NCI-H2107 (cell line): ENCODE measurements around the gene SPAST.
A peak's percentile ranks its signal among the peaks of the same experiment; 100 is the strongest.
"Not testable (repeated sequence)": the region's sequence is repeated elsewhere in the genome, so short reads cannot be mapped to it uniquely, and the experiment has no call there.

Source experiments
- DNase-seq: peaks from one replicate; lab custom pipeline; 2025; lab: John Stamatoyannopoulos, UW

SPAST gene

DNA sequence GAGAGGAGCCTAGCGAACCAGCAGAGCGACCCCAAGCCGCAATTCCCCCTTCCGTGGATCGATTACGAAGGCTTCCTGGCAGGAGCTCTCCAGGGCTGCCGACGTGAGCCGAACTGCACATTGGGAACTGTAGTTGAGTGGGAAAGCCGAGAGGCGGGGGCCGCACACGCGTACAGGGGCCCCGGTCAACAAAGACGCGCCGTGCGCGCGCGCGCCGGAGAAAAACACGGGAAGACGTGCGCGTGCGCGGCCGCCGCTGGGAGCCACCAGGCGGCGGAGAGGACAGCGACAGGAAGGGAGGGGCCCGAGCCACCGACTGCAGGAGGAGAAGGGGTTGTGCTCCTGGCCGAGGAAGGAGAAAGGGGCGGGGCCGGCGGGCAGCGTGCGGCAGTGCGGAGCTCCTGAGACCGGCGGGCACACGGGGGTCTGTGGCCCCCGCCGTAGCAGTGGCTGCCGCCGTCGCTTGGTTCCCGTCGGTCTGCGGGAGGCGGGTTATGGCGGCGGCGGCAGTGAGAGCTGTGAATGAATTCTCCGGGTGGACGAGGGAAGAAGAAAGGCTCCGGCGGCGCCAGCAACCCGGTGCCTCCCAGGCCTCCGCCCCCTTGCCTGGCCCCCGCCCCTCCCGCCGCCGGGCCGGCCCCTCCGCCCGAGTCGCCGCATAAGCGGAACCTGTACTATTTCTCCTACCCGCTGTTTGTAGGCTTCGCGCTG is at the start of gene SPAST:
Gene SPAST, plus strand, starts transcription at position 247 of the 711 bp plus-strand sequence. Its CDS starts 276 bp downstream, at position 523.
- DNase-seq, result peak; percentile 93

DNA sequence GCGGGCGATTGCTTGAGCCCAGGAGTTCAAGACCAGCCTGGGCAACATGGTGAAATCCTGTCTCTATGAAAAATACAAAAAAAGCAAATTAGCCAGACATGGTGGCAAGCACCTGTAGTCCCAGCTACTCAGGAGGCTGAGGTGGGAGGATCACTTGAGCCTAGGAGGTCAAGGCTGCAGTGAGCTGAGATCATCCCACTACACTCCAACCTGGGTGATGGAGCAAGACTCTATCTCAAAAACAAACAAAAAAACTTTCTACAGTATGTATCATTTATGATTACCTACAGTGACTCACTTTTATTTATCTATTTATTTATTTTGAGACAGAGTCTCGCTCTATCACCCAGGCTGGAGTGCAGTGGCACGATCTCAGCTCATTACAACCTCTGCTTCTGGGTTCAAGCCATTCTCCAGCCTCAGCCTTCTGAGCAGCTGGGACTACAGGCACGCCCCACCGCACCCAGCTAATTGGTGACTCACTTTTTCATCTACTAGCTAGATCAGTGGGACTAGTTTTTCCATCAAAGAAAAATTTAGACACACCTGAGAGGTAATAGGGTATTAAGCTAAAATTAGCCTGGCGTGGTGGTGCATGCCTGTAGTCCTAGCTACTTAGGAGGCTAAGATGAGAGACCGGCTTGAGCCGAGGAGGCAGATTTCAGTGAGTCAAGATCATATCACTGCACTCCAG is 44.4 kb upstream of the SPAST start:
- DNase-seq, result not testable (repeated sequence)

DNA sequence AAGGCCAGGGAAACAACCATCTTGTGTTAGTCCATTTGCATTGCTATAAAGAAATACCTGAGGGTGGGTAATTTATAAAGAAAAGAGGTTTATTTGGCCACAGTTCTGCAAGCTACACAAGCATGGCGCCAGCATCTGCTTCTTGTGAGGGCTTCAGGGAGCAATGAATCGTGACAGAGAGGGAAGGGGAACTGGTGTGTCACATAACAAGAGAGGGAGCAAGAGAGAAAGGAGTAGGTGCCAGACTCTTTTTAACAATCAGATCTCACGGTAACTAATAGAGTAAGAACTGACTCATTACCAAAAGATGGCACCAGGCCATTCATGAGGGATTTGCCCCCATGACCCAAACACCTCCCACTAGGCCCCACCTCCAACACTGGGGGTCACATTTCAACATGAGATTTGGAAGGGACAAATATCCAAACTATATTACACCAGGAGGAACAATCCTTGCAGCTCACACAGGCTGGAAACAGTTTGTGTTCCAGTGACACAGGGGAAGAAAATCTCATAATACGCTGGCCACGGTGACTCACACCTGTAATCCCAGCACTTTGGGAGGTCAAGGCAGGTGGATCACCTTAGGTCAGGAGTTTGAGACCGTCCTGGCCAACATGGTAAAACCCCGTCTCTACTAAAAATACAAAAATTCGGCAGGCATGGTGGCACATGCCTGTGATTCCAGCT is 29.0 kb upstream of the SPAST start:
- DNase-seq, result not testable (repeated sequence)

DNA sequence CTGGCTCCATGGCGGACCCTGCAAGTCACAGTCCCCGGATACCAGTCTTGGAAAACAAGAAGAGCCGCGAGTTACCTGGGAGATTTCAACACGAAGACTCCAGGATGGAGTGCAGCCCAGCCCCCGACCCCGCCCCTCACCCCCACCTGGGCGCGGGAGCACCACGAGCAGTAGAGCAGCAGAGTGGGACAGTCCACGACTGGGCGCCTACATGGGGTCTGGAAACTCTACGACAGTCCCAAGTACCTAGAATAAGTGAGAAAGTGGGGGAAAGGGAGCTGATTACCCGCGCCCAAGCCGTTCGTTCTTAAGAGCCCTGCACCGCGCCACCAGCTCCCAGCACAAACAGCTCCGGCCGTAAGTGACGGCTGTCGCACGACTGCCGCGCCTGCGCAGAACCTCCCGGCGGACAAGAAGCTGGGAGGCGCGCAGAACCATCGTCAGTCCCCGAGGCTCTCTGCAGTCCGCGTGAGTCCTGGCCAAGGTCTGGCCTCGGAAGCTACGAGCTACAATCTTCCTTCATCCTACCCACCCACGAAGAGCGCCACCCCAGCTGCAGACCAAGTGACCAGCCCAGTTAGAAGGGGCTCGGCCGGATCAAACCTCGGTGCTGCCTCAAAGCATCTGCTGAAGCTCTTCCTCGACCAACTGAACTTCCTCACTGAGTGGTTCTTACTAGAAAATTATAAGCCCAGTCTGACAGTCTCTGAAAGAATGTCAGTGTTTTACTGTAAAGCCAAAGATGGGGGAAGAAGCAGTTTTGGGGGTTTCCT is 23.7 kb upstream of the SPAST start, which contains the start of gene DPY30:
Gene DPY30, minus strand, starts transcription at position 359 of the 773 bp plus-strand sequence. Its CDS starts 349 bp downstream, at position 10.
- peak; percentile 79 for DNase-seq

DNA sequence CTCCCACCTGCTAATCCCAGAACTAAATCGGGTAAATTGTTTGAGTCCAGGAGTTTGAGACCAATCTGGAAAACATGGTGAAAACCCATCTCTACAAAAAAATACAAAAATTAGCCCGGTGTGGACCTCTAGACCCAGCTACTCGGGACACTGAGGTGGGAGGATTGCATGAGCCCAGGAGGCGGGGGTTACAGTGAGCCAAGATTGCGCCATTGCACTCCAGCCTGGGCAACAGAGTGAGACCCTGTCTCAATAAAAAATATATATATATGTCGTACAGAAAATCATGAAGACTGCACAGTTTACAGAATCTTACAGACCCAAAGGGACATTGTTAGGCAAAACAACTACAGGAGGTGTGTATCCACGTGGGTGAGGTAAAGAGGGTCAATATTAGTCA is 19.8 kb upstream of the SPAST start:
- no peak for DNase-seq

DNA sequence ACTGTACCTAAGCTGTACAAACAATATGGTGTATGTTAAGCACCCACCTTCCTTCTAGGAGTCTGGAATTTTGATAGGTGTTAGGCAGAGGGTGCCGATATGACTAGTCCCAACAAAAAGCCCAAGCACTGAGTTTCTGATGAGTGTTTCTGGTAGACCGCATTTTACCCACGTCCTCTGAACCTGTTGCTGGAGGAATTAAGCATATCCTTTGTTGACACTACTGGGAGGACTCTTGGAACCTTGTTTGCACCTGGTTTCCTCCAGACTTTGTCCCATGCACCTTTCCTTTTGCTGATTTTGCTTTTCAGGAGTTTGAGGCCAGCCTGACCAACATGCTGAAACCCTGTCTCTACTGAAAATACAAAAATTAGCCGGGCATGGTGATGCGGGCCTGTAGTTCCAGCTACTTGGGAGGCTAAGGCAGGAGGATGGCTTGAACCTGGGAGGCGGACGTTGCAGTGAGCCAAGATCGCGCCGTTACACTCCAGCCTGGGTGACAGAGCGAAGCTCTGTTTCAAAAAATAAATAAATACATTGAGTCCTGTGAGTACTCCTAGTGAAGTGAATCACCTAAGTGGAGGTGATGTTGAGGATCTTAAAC is 11.4 kb upstream of the SPAST start:
- no peak for DNase-seq

- DNase-seq, result not testable (repeated sequence)
Measured at GRCh38 chr2:32054583-32054982, 8.8 kb upstream of the SPAST start.

GRCh38 chr2:32058130-32058529 is 5.2 kb upstream of the SPAST start:
- no peak for DNase-seq

GRCh38 chr2:32060266-32060665 is 3.1 kb upstream of the SPAST start:
- no peak for DNase-seq

DNA sequence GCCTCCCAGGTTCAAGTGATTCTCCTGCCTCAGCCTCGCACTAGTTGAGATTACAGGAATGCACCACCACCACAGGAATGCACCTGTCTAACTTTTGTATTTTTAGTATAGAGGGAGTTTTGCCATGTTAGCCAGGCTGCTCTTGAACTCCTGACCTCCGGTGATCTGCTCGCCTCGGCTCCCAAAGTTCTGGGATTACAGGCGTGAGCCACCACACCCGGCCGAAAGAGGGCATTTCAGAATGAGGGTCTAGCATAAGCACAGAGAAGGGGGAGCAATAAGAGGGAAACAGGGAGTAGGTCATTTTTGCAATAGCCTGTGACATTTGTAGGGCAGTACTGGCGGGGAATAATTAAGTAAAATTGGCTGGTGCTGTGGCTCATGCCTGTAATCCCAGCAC is 1.9 kb upstream of the SPAST start:
- DNase-seq, result no peak

GRCh38 chr2:32061973-32062861 is 1.1 kb upstream of the SPAST start:
- peak; percentile 60 for DNase-seq

DNA sequence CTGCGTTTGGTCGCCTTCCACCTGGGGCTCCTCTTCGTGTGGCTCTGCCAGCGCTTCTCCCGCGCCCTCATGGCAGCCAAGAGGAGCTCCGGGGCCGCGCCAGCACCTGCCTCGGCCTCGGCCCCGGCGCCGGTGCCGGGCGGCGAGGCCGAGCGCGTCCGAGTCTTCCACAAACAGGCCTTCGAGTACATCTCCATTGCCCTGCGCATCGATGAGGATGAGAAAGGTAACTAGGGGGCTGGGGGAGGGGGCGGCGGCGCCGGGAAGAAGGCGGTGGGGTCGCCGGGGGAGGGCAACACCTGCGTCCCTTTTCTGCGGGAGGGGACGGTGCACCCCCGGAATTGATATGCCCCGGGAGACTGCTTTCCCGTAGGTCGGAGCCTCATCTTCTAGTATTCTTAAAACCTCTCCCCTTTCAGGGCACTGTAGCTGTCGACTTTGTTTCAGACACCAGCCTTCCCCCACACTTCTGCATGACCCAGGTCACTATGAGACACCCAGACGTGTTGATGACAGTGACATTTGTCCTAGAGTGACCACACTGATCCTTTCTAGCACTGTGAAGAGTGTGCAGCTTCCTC is 755 bp downstream of the SPAST start:
- no peak for DNase-seq

DNA sequence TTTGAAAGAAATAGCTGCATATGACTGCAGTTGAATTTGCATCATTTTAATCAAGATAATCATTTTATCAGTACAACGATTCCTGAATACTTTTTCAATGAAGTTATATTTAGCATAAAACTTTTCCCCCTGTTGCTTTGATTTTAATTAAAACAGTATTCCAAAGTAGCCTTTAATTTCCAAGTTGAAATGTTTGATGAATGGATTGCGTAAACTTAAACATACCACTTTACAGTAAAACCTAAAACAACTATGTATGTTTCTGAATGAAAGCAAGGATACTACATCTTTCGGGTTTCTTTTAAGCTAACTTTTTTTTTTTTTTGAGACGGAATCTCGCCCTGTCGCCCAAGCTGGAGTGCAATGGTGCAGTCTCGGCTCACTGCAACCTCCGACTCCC is 1.4 kb downstream of the SPAST start:
- no peak for DNase-seq

GRCh38 chr2:32067549-32067948 is 4.2 kb downstream of the SPAST start:
- DNase-seq, result no peak

GRCh38 chr2:32074134-32074506 is 10.8 kb downstream of the SPAST start:
- no peak for DNase-seq

DNA sequence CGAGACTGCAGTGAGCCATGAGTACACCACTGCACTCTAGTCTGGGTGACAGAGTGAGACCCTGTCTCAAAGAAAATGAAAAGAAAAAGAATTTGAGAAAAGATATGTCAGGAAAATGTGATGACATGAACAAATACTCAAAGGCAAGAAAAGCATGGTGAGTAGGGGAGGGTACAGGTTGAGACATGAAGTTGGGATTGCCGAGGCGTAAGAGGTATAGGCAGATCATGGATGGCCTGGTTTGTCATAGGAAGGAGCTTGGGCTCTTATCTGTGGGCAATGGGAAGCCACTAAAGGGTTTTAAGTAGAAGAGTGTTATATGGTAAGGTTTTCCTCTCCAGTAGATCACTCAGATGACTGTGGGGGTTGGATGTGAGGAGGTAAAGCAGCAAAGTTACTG is 32.3 kb downstream of the SPAST start:
- no peak for DNase-seq

GRCh38 chr2:32108111-32108510 is 44.8 kb downstream of the SPAST start:
- no peak for DNase-seq

DNA sequence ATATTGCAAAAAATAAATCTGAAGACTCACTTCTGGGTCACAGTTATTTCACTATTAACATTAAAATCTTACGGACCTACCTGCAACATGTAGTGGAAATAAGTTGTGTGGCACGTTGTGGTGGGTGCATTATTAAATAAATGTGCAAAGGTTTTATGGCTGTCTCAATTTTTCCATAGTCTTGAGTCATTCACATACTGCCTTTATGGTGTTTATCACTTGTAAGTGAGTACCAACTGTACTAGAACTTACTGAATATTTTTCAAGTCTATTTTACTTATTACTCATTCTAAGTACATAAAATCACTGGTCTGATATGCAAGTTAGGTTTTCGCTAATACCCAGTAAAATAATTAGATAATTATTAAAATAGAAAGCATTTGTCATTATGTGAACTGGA is 54.7 kb downstream of the SPAST start:
- no peak for DNase-seq

- DNase-seq, result no peak
Measured at GRCh38 chr2:32119161-32119560, 55.8 kb downstream of the SPAST start.

DNA sequence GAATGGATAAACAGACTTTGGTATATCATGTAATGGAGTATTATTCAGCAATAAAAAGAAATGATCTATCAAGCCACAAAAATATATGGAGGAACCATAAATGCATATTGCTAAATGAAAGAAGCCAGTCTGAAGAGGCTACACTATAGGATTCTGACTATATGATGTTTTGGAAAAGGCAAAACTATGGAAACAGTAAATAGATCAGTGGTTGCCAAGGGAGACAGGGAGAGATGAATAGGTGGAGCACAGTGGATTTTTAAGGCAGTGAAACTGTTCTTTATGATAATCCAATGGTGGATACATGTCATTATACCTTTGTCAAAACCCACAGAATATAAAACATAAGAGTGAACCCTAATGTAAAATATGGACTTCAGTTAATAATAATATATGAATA is 61.3 kb downstream of the SPAST start:
- DNase-seq, result no peak
